GM12878 (cell line): ENCODE measurements around the gene SSR2. TPM values are rescaled to one million over a fixed set of nuclear protein-coding genes. Genes with fewer than 3 reads are reported as not detected.

Experiments
- CREM ChIP-seq: IDR thresholded peaks from 2 replicates; pipeline ENCODE4 v1.6.1; 2014; ENCODE audit warnings: antibody characterized with exemption, low read depth
- DPF2 ChIP-seq: fragments of 450-650 bp; IDR thresholded peaks from 2 replicates; pipeline ENCODE4 v1.6.1; 2017; ENCODE audit warnings: mild to moderate bottlenecking
- E2F4 ChIP-seq: IDR thresholded peaks from 2 replicates; pipeline ENCODE4 v1.6.1; 2012; ENCODE audit warnings: low read depth, low read length, improper control_type of control experiment
- GABPA ChIP-seq: IDR thresholded peaks from 2 replicates; pipeline ENCODE4 v1.6.1; 2014; ENCODE audit warnings: antibody characterized with exemption, low read depth, mild to moderate bottlenecking, inconsistent platforms
- KDM1A ChIP-seq: fragments of 200-600 bp; sonication (generic); IDR thresholded peaks from 2 replicates; pipeline ENCODE4 v1.6.1; 2016; ENCODE audit warnings: borderline replicate concordance
- MTA3 ChIP-seq: IDR thresholded peaks from 2 replicates; pipeline ENCODE4 v1.6.1; 2012; ENCODE audit warnings: low read length, inconsistent platforms, borderline replicate concordance
- POU2F2 ChIP-seq: IDR thresholded peaks from 3 replicates; pipeline ENCODE4 v1.6.1; 2011; ENCODE audit warnings: low read depth, mild to moderate bottlenecking, low read length, borderline replicate concordance
- SREBF1 ChIP-seq: IDR thresholded peaks from 2 replicates; pipeline ENCODE4 v1.6.1; 2012; ENCODE audit warnings: mild to moderate bottlenecking, low read length
- ZBTB40 ChIP-seq: fragments of 450-650 bp; IDR thresholded peaks from 2 replicates; pipeline ENCODE4 v1.6.1; 2016; ENCODE audit warnings: mild to moderate bottlenecking, moderate library complexity, borderline replicate concordance
- ZNF207 ChIP-seq: fragments of 450-650 bp; IDR thresholded peaks from 2 replicates; pipeline ENCODE4 v1.6.1; 2014; ENCODE audit warnings: antibody characterized with exemption, mild to moderate bottlenecking, borderline replicate concordance
- ZNF24 ChIP-seq: fragments of 450-650 bp; IDR thresholded peaks from 2 replicates; pipeline ENCODE4 v1.6.1; 2017; ENCODE audit warnings: antibody characterized with exemption, mild to moderate bottlenecking
- polyA plus RNA-seq, 11 experiments: library from polyadenylated mRNA; depleted of rRNA in 4 of 11; unstranded in 6 of 11; stranded (reverse) in 5 of 11; fragments of >200 nt; fragmentation: Nextera tagmentation in 4 of 11; fragmentation: Illumina TruSeq in 1 of 11; extraction: Ambion mirVana in 4 of 11; extraction: Trizol in 1 of 11; gene quantifications; 1 replicate in 1 of 11; 2 replicates in 10 of 11; pipeline versions ENCODE4 v1.2.1 to v1.2.3, GENCODE V29; 2011 to 2016; ENCODE audit warnings: inconsistent platforms in 2 of 11, missing spikeins in 2 of 11, low read depth in 1 of 11
- total RNA-seq, 4 experiments: library from RNA; depleted of rRNA in 3 of 4; stranded (reverse); fragments of >200 nt in 3 of 4; fragmentation: Illumina TruSeq in 1 of 4; extraction: Trizol in 1 of 4; gene quantifications; 2 replicates each; pipeline versions ENCODE4 v1.2.1 to v1.2.3, GENCODE V29; 2013 to 2021
- TF ChIP-seq, protein P1 (sequence below): fragments of 450-650 bp; IDR thresholded peaks from 2 replicates; pipeline ENCODE4 v1.6.1; 2017; ENCODE audit warnings: mild to moderate bottlenecking, moderate library complexity

Gene SSR2
- total and polyA plus RNA-seq, 10 of the 15 experiments (the other 5 are each of a cell fraction or from before 2014, with no cell fraction given): 207 to 553 (median 315) TPM

DNA sequence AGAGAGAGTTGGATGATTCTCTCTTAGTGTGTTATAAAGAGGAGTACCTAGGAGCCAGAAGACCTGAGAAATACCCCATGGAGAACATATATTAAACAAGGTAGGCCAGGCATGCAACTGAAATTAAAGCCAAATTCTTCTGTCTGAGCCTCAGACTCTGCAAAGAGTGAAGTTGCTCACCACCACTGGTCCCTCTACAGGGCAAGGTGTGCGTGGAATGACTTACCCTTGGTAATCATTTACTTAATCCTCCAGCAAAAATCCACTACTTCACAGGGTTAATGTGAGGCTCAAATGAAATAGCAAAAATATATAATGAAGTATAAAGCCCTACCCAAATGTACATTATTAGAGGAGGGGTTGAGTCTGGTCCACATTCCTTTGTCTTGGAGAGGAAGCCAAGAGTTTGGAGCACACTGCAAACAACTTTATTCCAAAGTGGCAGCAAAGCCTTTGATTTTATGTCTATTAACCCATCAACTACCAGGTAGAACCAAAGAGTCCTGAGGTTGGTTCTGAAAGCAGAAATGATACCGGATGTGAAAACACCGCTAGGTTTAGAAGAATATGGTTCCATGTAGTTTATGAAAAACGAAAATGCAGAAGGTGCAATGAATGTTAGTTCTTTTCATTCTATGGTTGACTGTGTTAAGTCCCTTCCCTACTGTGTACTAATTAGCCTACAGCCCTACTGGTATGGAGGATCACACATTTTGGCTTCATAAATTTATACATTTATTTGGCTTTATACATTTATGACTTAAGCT, 8.5 kb downstream of the SSR2 start (continued):
- peak; percentile 42 for TF ChIP-seq CREM
- TF ChIP-seq E2F4: no peak
- peak; percentile 85 for TF ChIP-seq DPF2
- 0 out of 2 replicates have a peak, but pooled peaks have one; percentile 40 for TF ChIP-seq ZNF24
- TF ChIP-seq, protein P1, sequence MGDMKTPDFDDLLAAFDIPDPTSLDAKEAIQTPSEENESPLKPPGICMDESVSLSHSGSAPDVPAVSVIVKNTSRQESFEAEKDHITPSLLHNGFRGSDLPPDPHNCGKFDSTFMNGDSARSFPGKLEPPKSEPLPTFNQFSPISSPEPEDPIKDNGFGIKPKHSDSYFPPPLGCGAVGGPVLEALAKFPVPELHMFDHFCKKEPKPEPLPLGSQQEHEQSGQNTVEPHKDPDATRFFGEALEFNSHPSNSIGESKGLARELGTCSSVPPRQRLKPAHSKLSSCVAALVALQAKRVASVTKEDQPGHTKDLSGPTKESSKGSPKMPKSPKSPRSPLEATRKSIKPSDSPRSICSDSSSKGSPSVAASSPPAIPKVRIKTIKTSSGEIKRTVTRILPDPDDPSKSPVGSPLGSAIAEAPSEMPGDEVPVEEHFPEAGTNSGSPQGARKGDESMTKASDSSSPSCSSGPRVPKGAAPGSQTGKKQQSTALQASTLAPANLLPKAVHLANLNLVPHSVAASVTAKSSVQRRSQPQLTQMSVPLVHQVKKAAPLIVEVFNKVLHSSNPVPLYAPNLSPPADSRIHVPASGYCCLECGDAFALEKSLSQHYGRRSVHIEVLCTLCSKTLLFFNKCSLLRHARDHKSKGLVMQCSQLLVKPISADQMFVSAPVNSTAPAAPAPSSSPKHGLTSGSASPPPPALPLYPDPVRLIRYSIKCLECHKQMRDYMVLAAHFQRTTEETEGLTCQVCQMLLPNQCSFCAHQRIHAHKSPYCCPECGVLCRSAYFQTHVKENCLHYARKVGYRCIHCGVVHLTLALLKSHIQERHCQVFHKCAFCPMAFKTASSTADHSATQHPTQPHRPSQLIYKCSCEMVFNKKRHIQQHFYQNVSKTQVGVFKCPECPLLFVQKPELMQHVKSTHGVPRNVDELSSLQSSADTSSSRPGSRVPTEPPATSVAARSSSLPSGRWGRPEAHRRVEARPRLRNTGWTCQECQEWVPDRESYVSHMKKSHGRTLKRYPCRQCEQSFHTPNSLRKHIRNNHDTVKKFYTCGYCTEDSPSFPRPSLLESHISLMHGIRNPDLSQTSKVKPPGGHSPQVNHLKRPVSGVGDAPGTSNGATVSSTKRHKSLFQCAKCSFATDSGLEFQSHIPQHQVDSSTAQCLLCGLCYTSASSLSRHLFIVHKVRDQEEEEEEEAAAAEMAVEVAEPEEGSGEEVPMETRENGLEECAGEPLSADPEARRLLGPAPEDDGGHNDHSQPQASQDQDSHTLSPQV: no peak
- no peak for TF ChIP-seq ZBTB40
- TF ChIP-seq SREBF1: no peak
- TF ChIP-seq MTA3: 0 out of 2 replicates have a peak, but pooled peaks have one; percentile 63
- no peak for TF ChIP-seq POU2F2
- no peak for TF ChIP-seq GABPA
- no peak for TF ChIP-seq KDM1A
- no peak for TF ChIP-seq ZNF207
- TF ChIP-seq, all 136 proteins: peak for 26
